Measurements from ENCODE around the gene EVX1. TPM values are rescaled to one million over a fixed set of nuclear protein-coding genes. Genes with fewer than 3 reads are reported as not detected.

EVX1 gene
- total and polyA plus RNA-seq, 2 of the 13 experiments (the other 11 are each of a cell fraction or from before 2014, with no cell fraction given) = not detected

- no peak overlapping the region for H3K4me3 ChIP-seq (replicated peaks in 1 of 3; ENCODE audit: insufficient read depth in 1 of 3, low read depth in 2 of 3, low read length in 3 of 3)
- BruUV-seq (replicated peaks) = no TSS peak
- WGBS (ENCODE audit: low lambda C conversion rate) = 32% methylated on average over 3 of the region's 3 CpGs
- intact Hi-C loops (cut with micrococcal nuclease; ENCODE audit: unreplicated experiment) (no loop called here), in situ Hi-C loops (cut with HindIII; ENCODE audit: extremely low pct_ligation_motif_present, low pct_unique_long_range_greater_than_20kb) (no loop called here)
- DNase-seq (ENCODE audit: low spot score) = no peak
- H3K79me2 ChIP-seq (ENCODE audit: insufficient read depth, low read length) = no peaks in the 10 kb centered on the region
- H3K27ac ChIP-seq (ENCODE audit: extremely low read length, insufficient read depth, low read length) = no peak overlapping the region
- TF ChIP-seq, protein P1, sequence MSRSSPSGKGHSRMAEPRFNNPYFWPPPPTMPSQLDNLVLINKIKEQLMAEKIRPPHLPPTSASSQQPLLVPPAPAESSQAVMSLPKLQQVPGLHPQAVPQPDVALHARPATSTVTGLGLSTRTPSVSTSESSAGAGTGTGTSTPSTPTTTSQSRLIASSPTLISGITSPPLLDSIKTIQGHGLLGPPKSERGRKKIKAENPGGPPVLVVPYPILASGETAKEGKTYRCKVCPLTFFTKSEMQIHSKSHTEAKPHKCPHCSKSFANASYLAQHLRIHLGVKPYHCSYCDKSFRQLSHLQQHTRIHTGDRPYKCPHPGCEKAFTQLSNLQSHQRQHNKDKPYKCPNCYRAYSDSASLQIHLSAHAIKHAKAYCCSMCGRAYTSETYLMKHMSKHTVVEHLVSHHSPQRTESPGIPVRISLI (CRISPR knock-in tag; IDR thresholded peaks at IDR 0.05; ENCODE audit: borderline replicate concordance) = no peak
- TF ChIP-seq ATF7-NPFF (CRISPR knock-in tag; IDR thresholded peaks at IDR 0.05; ENCODE audit: low read depth) = no peak
- TF ChIP-seq ZNF879 (CRISPR knock-in tag; IDR thresholded peaks at IDR 0.05) = no peak
- no peak for TF ChIP-seq USF2 (IDR thresholded peaks at IDR 0.05; ENCODE audit: low read depth, low read length)
- no peak for TF ChIP-seq USF2 (CRISPR knock-in tag; IDR thresholded peaks at IDR 0.05; ENCODE audit: borderline replicate concordance)
- TF ChIP-seq NRL (CRISPR knock-in tag; IDR thresholded peaks at IDR 0.05; ENCODE audit: borderline replicate concordance) = no peak
- TF ChIP-seq BCL3 (CRISPR knock-in tag; IDR thresholded peaks at IDR 0.05) = no peak
- no peak for TF ChIP-seq MTA1 (CRISPR knock-in tag; IDR thresholded peaks at IDR 0.05; ENCODE audit: borderline replicate concordance)
- TF ChIP-seq ZSCAN12 (CRISPR knock-in tag; IDR thresholded peaks at IDR 0.05) = no peak
- no peak for FAIRE-seq
- no peaks in the 10 kb centered on the region for H3K9me3 ChIP-seq (ENCODE audit: low read length)
- ChIA-PET CTCF (ENCODE audit: low intra/inter-chr PET ratio, low total read pairs) (no interaction called here), POLR2A (no interaction called here)
- no peaks in the 10 kb centered on the region for H3K4me1 ChIP-seq (ENCODE audit: insufficient read depth, low read length)
- H3K27me3 ChIP-seq (ENCODE audit: control insufficient read depth in 1 of 2, insufficient read depth in 2 of 2, low read length in 2 of 2) = no peaks in the 10 kb centered on the region; a peak in 1 of 5 replicates
- no peak overlapping the region for H2AFZ ChIP-seq (ENCODE audit: low read length)
- no peaks in the 10 kb centered on the region for H3K36me3 ChIP-seq (replicated peaks in 1 of 2; ENCODE audit: control insufficient read depth in 1 of 2, insufficient read depth in 2 of 2, low read length in 2 of 2)
- no peaks in the 10 kb centered on the region for H4K20me1 ChIP-seq (ENCODE audit: insufficient read depth, low read length)
- no peak overlapping the region for H3K9ac ChIP-seq (ENCODE audit: insufficient read depth, low read depth, low read length)
- no peak overlapping the region for H3K4me2 ChIP-seq (ENCODE audit: low read depth, low read length)
- ATAC-seq = no peak
Measured at GRCh38 chr7:27283558-27283957, 41.0 kb downstream of the EVX1 start.
